ENCODE results near the gene IP6K3.

The IP6K3 gene

DNA sequence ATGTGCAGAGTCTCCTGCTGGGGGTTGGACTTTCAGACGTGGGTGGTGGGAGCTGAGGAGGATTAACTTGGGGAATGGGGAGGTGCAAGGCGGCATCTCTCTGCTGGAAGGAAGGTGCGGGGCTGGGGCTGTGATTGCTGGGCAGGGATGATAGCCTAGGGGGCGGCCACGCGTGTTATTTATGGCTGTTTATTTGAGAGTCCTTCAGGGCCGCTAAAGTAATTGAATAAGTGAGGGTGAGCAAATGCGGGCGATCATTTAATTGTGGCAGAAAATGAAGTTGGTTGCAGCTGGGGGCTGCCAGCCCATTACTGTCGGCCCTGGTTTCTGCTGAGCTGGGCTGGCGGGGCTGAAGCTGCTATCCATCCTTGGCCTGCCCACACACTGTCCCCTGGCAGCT, 7.5 kb upstream of the IP6K3 start:
- Histone ChIP-seq H3K9me3 (ENCODE audit: control insufficient read depth, low read length) (no peaks in the 10 kb centered on the region), H3K9ac (ENCODE audit: low read length) (no peak overlapping the region), H3K36me3 (ENCODE audit: control insufficient read depth, insufficient read depth, low read length) (no peaks in the 10 kb centered on the region), H3K27me3 (ENCODE audit: control insufficient read depth, insufficient read depth, low read length) (no peaks in the 10 kb centered on the region), H3K4me1 (ENCODE audit: control insufficient read depth, insufficient read depth, low read length) (peaks cover 47% of the 10 kb centered on the region), H3K4me3 (ENCODE audit: low read length) (no peak overlapping the region)

GRCh38 chr6:33752646-33753015, 5.9 kb upstream of the IP6K3 start:
- H3K9me3 ChIP-seq (ENCODE audit: control insufficient read depth, low read length), result no peaks in the 10 kb centered on the region
- no peaks in the 10 kb centered on the region for H3K36me3 ChIP-seq (ENCODE audit: control insufficient read depth, insufficient read depth, low read length)
- no peaks in the 10 kb centered on the region for H3K27me3 ChIP-seq (ENCODE audit: control insufficient read depth, insufficient read depth, low read length)
- no peak overlapping the region for H3K4me3 ChIP-seq (ENCODE audit: low read length)
- peaks cover 38% of the 10 kb centered on the region for H3K4me1 ChIP-seq (ENCODE audit: control insufficient read depth, insufficient read depth, low read length)
- no peak overlapping the region for H3K9ac ChIP-seq (ENCODE audit: low read length)

DNA sequence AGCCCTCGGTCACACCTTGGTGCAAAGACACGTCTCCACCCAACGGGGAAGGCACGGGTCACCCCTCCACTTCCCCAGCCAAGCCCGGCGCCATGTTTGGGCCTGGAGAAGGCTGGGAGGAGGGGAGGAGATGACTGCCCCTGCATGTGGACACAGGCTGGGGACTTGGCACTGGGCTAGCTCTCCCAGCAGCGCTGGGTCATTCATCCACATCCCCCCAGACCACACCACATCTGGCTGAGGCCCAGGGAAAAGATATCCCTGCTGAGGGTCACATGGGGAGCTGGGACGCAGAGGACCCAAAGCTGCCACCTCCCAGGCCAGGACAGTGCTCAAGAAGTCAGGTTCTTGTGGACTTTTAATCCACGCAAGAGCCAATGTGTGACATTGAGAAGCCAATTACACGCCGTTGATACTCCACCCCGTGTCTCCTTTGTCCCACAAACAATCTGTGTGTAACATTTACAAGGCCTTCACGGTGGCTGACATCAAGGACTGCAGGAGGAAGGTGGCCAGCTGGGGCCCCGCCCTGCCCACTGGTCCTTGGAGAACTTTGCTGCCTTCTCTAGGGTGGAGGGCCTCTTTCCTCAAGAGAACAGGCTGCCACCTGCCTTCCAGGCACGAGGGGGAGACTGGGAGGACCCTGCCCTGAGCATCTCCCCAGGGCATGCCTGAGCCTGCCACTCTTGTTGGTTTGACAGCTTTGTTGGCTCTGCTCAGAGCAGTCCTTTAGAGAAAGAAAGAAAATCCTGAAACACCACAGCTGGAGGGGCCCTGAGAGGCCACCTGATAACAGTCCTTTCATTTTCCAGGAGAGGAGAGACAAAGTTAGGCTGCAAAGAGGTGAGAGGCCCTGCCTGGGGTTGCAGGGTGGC, 5.3 kb upstream of the IP6K3 start:
- no peaks in the 10 kb centered on the region for H3K9me3 ChIP-seq (ENCODE audit: control insufficient read depth, low read length)
- no peaks in the 10 kb centered on the region for H3K36me3 ChIP-seq (ENCODE audit: control insufficient read depth, insufficient read depth, low read length)
- no peak overlapping the region for H3K9ac ChIP-seq (ENCODE audit: low read length)
- H3K27me3 ChIP-seq (ENCODE audit: control insufficient read depth, insufficient read depth, low read length), result no peaks in the 10 kb centered on the region
- H3K4me3 ChIP-seq (ENCODE audit: low read length), result no peak overlapping the region
- peaks cover 32% of the 10 kb centered on the region for H3K4me1 ChIP-seq (ENCODE audit: control insufficient read depth, insufficient read depth, low read length)

- no peak overlapping the region for H3K4me3 ChIP-seq (ENCODE audit: low read length)
- H3K9ac ChIP-seq (ENCODE audit: low read length), result no peak overlapping the region
- peaks cover 27% of the 10 kb centered on the region for H3K4me1 ChIP-seq (ENCODE audit: control insufficient read depth, insufficient read depth, low read length)
Observed at GRCh38 chr6:33750244-33750991, 3.7 kb upstream of the IP6K3 start.

DNA sequence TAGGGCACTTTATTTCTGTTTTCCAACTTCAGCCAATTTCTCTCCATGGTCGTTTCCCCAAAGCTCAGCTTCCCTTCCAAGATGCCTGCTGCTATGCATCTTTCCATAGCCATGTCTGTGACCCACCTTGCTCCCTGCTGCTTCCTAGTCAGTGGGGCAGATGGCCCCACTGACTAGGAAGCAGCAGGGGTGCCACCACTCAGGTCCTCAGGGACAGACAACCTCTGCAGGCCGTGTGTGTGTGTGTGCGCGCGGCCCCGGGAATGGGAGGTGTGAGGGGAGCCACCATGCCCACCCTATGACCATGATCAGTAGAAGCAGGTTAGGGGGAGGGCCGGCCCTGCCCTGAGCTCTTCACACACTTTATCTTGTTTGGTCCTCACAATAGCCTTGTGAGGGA, 2.7 kb upstream of the IP6K3 start:
- Histone ChIP-seq H3K27me3 (ENCODE audit: control insufficient read depth, insufficient read depth, low read length) (no peaks in the 10 kb centered on the region), H3K36me3 (ENCODE audit: control insufficient read depth, insufficient read depth, low read length) (no peaks in the 10 kb centered on the region), H3K9ac (ENCODE audit: low read length) (no peak overlapping the region), H3K4me3 (ENCODE audit: low read length) (no peak overlapping the region), H3K4me1 (ENCODE audit: control insufficient read depth, insufficient read depth, low read length) (peaks cover 30% of the 10 kb centered on the region), H3K9me3 (ENCODE audit: control insufficient read depth, low read length) (no peaks in the 10 kb centered on the region)

More at GRCh38 chr6:33750244-33750991, 3.7 kb upstream of the IP6K3 start:
- H3K9me3 ChIP-seq (ENCODE audit: control insufficient read depth, low read length), result no peaks in the 10 kb centered on the region
- no peaks in the 10 kb centered on the region for H3K36me3 ChIP-seq (ENCODE audit: control insufficient read depth, insufficient read depth, low read length)
- H3K27me3 ChIP-seq (ENCODE audit: control insufficient read depth, insufficient read depth, low read length), result no peaks in the 10 kb centered on the region

DNA sequence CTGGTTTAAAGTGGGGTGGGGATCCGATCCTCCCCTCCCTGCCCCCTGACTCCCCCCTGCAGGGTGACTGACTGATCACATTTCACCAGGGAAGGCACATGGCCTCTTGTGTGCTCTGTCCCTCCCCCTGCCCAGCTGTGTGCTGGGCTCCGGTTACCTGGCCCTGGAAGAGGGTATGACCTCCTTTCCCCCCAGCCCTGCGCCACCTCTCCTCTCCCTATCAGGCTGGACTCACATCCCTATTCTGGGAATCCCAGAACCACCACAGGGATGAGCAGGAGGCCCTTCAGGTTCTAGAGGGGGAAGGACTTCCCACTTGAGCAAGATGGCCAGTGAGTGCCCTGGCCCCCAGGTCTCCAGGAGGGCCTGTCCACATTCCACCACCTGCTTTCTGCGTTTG, 2.1 kb upstream of the IP6K3 start:
- H3K9ac ChIP-seq (ENCODE audit: low read length), result no peak overlapping the region
- H3K27me3 ChIP-seq (ENCODE audit: control insufficient read depth, insufficient read depth, low read length), result no peaks in the 10 kb centered on the region
- peaks cover 35% of the 10 kb centered on the region for H3K4me1 ChIP-seq (ENCODE audit: control insufficient read depth, insufficient read depth, low read length)
- no peaks in the 10 kb centered on the region for H3K9me3 ChIP-seq (ENCODE audit: control insufficient read depth, low read length)
- H3K36me3 ChIP-seq (ENCODE audit: control insufficient read depth, insufficient read depth, low read length), result no peaks in the 10 kb centered on the region
- H3K4me3 ChIP-seq (ENCODE audit: low read length), result no peak overlapping the region

- Histone ChIP-seq H3K9me3 (ENCODE audit: control insufficient read depth, low read length) (no peaks in the 10 kb centered on the region), H3K4me1 (ENCODE audit: control insufficient read depth, insufficient read depth, low read length) (peaks cover 40% of the 10 kb centered on the region), H3K27me3 (ENCODE audit: control insufficient read depth, insufficient read depth, low read length) (no peaks in the 10 kb centered on the region), H3K4me3 (ENCODE audit: low read length) (no peak overlapping the region), H3K36me3 (ENCODE audit: control insufficient read depth, insufficient read depth, low read length) (no peaks in the 10 kb centered on the region), H3K9ac (ENCODE audit: low read length) (no peak overlapping the region)
Observed at GRCh38 chr6:33747823-33748222, 1.1 kb upstream of the IP6K3 start.

- Histone ChIP-seq H3K36me3 (ENCODE audit: control insufficient read depth, insufficient read depth, low read length) (no peaks in the 10 kb centered on the region), H3K4me1 (ENCODE audit: control insufficient read depth, insufficient read depth, low read length) (peaks cover 33% of the 10 kb centered on the region), H3K9me3 (ENCODE audit: control insufficient read depth, low read length) (no peaks in the 10 kb centered on the region), H3K27me3 (ENCODE audit: control insufficient read depth, insufficient read depth, low read length) (no peaks in the 10 kb centered on the region), H3K9ac (ENCODE audit: low read length) (no peak overlapping the region), H3K4me3 (ENCODE audit: low read length) (no peak overlapping the region)
Observed at GRCh38 chr6:33746036-33746600, 587 bp downstream of the IP6K3 start.

DNA sequence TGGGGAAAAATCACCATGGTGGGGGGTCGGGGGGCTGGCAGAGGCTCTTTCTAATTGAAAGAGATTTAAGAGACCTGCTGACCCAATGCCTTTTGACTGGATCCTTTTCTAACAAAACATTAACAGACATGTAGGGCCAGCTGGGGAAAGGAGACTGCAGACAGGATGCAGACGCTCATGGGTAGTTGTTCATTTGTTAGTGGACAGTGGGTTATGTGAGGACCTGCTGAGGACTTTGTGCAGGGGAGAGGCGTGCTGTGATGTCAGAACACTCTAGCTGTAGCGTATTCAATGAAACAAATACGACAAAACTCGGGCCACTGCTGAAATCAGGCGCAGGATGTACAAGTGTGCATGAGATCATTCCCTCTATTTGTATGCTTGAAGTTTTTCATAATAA, 1.2 kb downstream of the IP6K3 start:
- H3K4me3 ChIP-seq (ENCODE audit: low read length), result no peak overlapping the region
- H3K9me3 ChIP-seq (ENCODE audit: control insufficient read depth, low read length), result no peaks in the 10 kb centered on the region
- H3K9ac ChIP-seq (ENCODE audit: low read length), result no peak overlapping the region
- H3K27me3 ChIP-seq (ENCODE audit: control insufficient read depth, insufficient read depth, low read length), result no peaks in the 10 kb centered on the region
- H3K4me1 ChIP-seq (ENCODE audit: control insufficient read depth, insufficient read depth, low read length), result peaks cover 33% of the 10 kb centered on the region
- no peaks in the 10 kb centered on the region for H3K36me3 ChIP-seq (ENCODE audit: control insufficient read depth, insufficient read depth, low read length)

- H3K4me3 ChIP-seq (ENCODE audit: low read length), result no peak overlapping the region
- no peaks in the 10 kb centered on the region for H3K36me3 ChIP-seq (ENCODE audit: control insufficient read depth, insufficient read depth, low read length)
- H3K9ac ChIP-seq (ENCODE audit: low read length), result no peak overlapping the region
- no peaks in the 10 kb centered on the region for H3K9me3 ChIP-seq (ENCODE audit: control insufficient read depth, low read length)
- no peaks in the 10 kb centered on the region for H3K27me3 ChIP-seq (ENCODE audit: control insufficient read depth, insufficient read depth, low read length)
- H3K4me1 ChIP-seq (ENCODE audit: control insufficient read depth, insufficient read depth, low read length), result peaks cover 37% of the 10 kb centered on the region
Observed at GRCh38 chr6:33744895-33745546, 1.7 kb downstream of the IP6K3 start.

- Histone ChIP-seq H3K4me3 (ENCODE audit: low read length) (no peak overlapping the region), H3K27me3 (ENCODE audit: control insufficient read depth, insufficient read depth, low read length) (no peaks in the 10 kb centered on the region), H3K9ac (ENCODE audit: low read length) (peak overlapping the region; percentile 13), H3K4me1 (ENCODE audit: control insufficient read depth, insufficient read depth, low read length) (peaks cover 41% of the 10 kb centered on the region), H3K36me3 (ENCODE audit: control insufficient read depth, insufficient read depth, low read length) (no peaks in the 10 kb centered on the region), H3K9me3 (ENCODE audit: control insufficient read depth, low read length) (no peaks in the 10 kb centered on the region)
Observed at GRCh38 chr6:33744001-33744848, 2.5 kb downstream of the IP6K3 start.

Measured in mucosa of stomach (tissue), 1 donor.